Mucosa of rectum (tissue), 2 donors: ENCODE measurements around the gene ANKRD7.
"Not testable (repeated sequence)": the region's sequence is repeated elsewhere in the genome, so short reads cannot be mapped to it uniquely, and the experiment has no call there.

Experiments
- H3K27ac ChIP-seq, 2 donors: one replicate each; pipeline ENCODE4 v1.7.0; 2013; ENCODE audit warnings: inconsistent platforms in 2 of 2, low read depth in 2 of 2, low read length in 2 of 2
- H3K27me3 ChIP-seq, 2 donors: one replicate each; pipeline ENCODE4 v1.7.0; 2013; ENCODE audit warnings: low read length in 2 of 2; ENCODE audit not compliant: control insufficient read depth in 2 of 2, insufficient read depth in 2 of 2
- H3K36me3 ChIP-seq, 2 donors: one replicate each; pipeline ENCODE4 v1.7.0; 2013; ENCODE audit warnings: low read length in 2 of 2; ENCODE audit not compliant: control insufficient read depth in 2 of 2, insufficient read depth in 2 of 2
- H3K4me1 ChIP-seq, 2 donors: one replicate each; pipeline ENCODE4 v1.7.0; 2013; ENCODE audit warnings: low read length in 2 of 2, mild to moderate bottlenecking in 1 of 2; ENCODE audit not compliant: control insufficient read depth in 2 of 2, insufficient read depth in 2 of 2
- H3K4me3 ChIP-seq, 2 donors: one replicate each; pipeline ENCODE4 v1.7.0; 2013; ENCODE audit warnings: low read length in 2 of 2
- H3K9ac ChIP-seq, 2 donors: one replicate each; pipeline ENCODE4 v1.7.0; 2013; ENCODE audit warnings: low read length in 2 of 2, low read depth in 1 of 2, mild to moderate bottlenecking in 1 of 2
- H3K9me3 ChIP-seq, 2 donors: one replicate each; pipeline ENCODE4 v1.7.0; 2013; ENCODE audit warnings: low read length in 2 of 2; ENCODE audit not compliant: control insufficient read depth in 2 of 2
- donor health status: healthy.
- donor health status: Normal muscosa, but diverticular disease.

ANKRD7 gene

GRCh38 chr7:118232837-118233236 lies 8.3 kb downstream of the ANKRD7 start:
- no peaks in the 10 kb centered on the region for H3K36me3 ChIP-seq
- H3K4me1 ChIP-seq = no peaks in the 10 kb centered on the region
- H3K9ac ChIP-seq = no peak overlapping the region
- no peaks in the 10 kb centered on the region for H3K9me3 ChIP-seq
- no peak overlapping the region for H3K27ac ChIP-seq
- H3K27me3 ChIP-seq = no peaks in the 10 kb centered on the region
- H3K4me3 ChIP-seq = no peak overlapping the region

GRCh38 chr7:118233799-118234198 lies 9.3 kb downstream of the ANKRD7 start:
- Histone ChIP-seq H3K4me1 (no peaks in the 10 kb centered on the region), H3K27me3 (no peaks in the 10 kb centered on the region), H3K9ac (no peak overlapping the region), H3K36me3 (no peaks in the 10 kb centered on the region), H3K4me3 (no peak overlapping the region), H3K27ac (no peak overlapping the region), H3K9me3 (no peaks in the 10 kb centered on the region)

- Histone ChIP-seq H3K9me3 (no peaks in the 10 kb centered on the region), H3K4me1 (no peaks in the 10 kb centered on the region), H3K27me3 (no peaks in the 10 kb centered on the region), H3K27ac (no peak overlapping the region), H3K9ac (no peak overlapping the region), H3K36me3 (no peaks in the 10 kb centered on the region), H3K4me3 (no peak overlapping the region)
These were observed 14.5 kb downstream of the ANKRD7 start for GRCh38 chr7:118239014-118239413.

- not testable (repeated sequence) for H3K4me1 ChIP-seq, H3K27ac ChIP-seq, H3K9ac ChIP-seq, H3K27me3 ChIP-seq, H3K36me3 ChIP-seq, H3K4me3 ChIP-seq, H3K9me3 ChIP-seq
These were observed 15.8 kb downstream of the ANKRD7 start for GRCh38 chr7:118240320-118240719.

- Histone ChIP-seq H3K9ac (no peak overlapping the region), H3K4me3 (no peak overlapping the region), H3K9me3 (no peaks in the 10 kb centered on the region), H3K36me3 (no peaks in the 10 kb centered on the region), H3K4me1 (no peaks in the 10 kb centered on the region), H3K27ac (no peak overlapping the region), H3K27me3 (no peaks in the 10 kb centered on the region)
These were observed 19.2 kb downstream of the ANKRD7 start for GRCh38 chr7:118243695-118244094.

GRCh38 chr7:118245267-118246040 lies 20.9 kb downstream of the ANKRD7 start:
- H3K4me3 ChIP-seq = no peak overlapping the region
- H3K9ac ChIP-seq = no peak overlapping the region
- no peaks in the 10 kb centered on the region for H3K4me1 ChIP-seq
- no peaks in the 10 kb centered on the region for H3K9me3 ChIP-seq
- H3K27me3 ChIP-seq = no peaks in the 10 kb centered on the region
- H3K36me3 ChIP-seq = no peaks in the 10 kb centered on the region
- H3K27ac ChIP-seq = no peak overlapping the region

- Histone ChIP-seq H3K4me1 (no peaks in the 10 kb centered on the region), H3K4me3 (no peak overlapping the region), H3K27ac (no peak overlapping the region), H3K9me3 (no peaks in the 10 kb centered on the region), H3K9ac (no peak overlapping the region), H3K36me3 (no peaks in the 10 kb centered on the region), H3K27me3 (no peaks in the 10 kb centered on the region)
These were observed 26.5 kb downstream of the ANKRD7 start for GRCh38 chr7:118250860-118251494.

GRCh38 chr7:118252087-118252486 lies 27.6 kb downstream of the ANKRD7 start:
- Histone ChIP-seq H3K4me1 (no peaks in the 10 kb centered on the region), H3K27me3 (no peaks in the 10 kb centered on the region), H3K9ac (no peak overlapping the region), H3K27ac (no peak overlapping the region), H3K4me3 (no peak overlapping the region), H3K9me3 (no peaks in the 10 kb centered on the region), H3K36me3 (no peaks in the 10 kb centered on the region)

- no peaks in the 10 kb centered on the region for H3K27me3 ChIP-seq
- no peaks in the 10 kb centered on the region for H3K36me3 ChIP-seq
- no peak overlapping the region for H3K9ac ChIP-seq
- no peak overlapping the region for H3K27ac ChIP-seq
- H3K4me3 ChIP-seq = no peak overlapping the region
- no peaks in the 10 kb centered on the region for H3K4me1 ChIP-seq
- H3K9me3 ChIP-seq = no peaks in the 10 kb centered on the region
These were observed 34.6 kb downstream of the ANKRD7 start for GRCh38 chr7:118259115-118259514.

GRCh38 chr7:118264836-118265235 lies 40.3 kb downstream of the ANKRD7 start:
- Histone ChIP-seq H3K36me3 (no peaks in the 10 kb centered on the region), H3K4me1 (no peaks in the 10 kb centered on the region), H3K9ac (no peak overlapping the region), H3K27ac (no peak overlapping the region), H3K9me3 (no peaks in the 10 kb centered on the region), H3K4me3 (no peak overlapping the region), H3K27me3 (no peaks in the 10 kb centered on the region)
